Endodermal cell (in vitro differentiated cells): ENCODE data around the gene NCAPH2. TPM values are rescaled to one million over a fixed set of nuclear protein-coding genes. Genes with fewer than 3 reads are reported as not detected.

Experiments used
- DNase-seq: peaks from one replicate; pipeline ENCODE4 v3.0.0-alpha.2; 2017
- H3K27ac ChIP-seq: 2 replicates; pipeline ENCODE4 v1.5.1; 2013; ENCODE audit warnings: mild to moderate bottlenecking, low read depth, low read length, moderate library complexity
- H3K27me3 ChIP-seq: 2 replicates; pipeline ENCODE4 v1.6.1; 2013; ENCODE audit warnings: mild to moderate bottlenecking, low read length, moderate library complexity; ENCODE audit not compliant: insufficient read depth, control insufficient read depth, poor library complexity, severe bottlenecking
- H3K36me3 ChIP-seq: 2 replicates; pipeline ENCODE4 v1.7.0; 2013; ENCODE audit warnings: mild to moderate bottlenecking, low read length, moderate library complexity; ENCODE audit not compliant: control insufficient read depth, insufficient read depth
- H3K4me1 ChIP-seq: one replicate; pipeline ENCODE4 v1.7.0; 2013; ENCODE audit warnings: low read length; ENCODE audit not compliant: control insufficient read depth, insufficient read depth
- H3K4me3 ChIP-seq: 2 replicates; pipeline ENCODE4 v1.5.1; 2013; ENCODE audit warnings: mild to moderate bottlenecking, low read length, moderate library complexity
- H3K9ac ChIP-seq: 2 replicates; pipeline ENCODE4 v1.6.1; 2013; ENCODE audit warnings: mild to moderate bottlenecking, low read length, moderate library complexity; ENCODE audit not compliant: poor library complexity, severe bottlenecking; ENCODE audit errors: extremely low read depth
- H3K9me3 ChIP-seq: 2 replicates; pipeline ENCODE4 v1.6.1; 2013; ENCODE audit warnings: mild to moderate bottlenecking, low read length, moderate library complexity; ENCODE audit not compliant: control insufficient read depth
- H3K27ac Mint-ChIP-seq: 2 replicates; pipeline ENCODE4 v1.8.0; 2020; ENCODE audit warnings: mixed read lengths
- H3K27me3 Mint-ChIP-seq: 2 replicates; pipeline ENCODE4 v1.8.0; 2021; ENCODE audit warnings: mild to moderate bottlenecking, mixed read lengths; ENCODE audit not compliant: insufficient read depth
- H3K36me3 Mint-ChIP-seq: 2 replicates; pipeline ENCODE4 v1.8.0; 2020; ENCODE audit warnings: low read depth, mixed read lengths
- H3K4me1 Mint-ChIP-seq: 2 replicates; pipeline ENCODE4 v1.8.0; 2020; ENCODE audit warnings: mixed read lengths
- H3K4me3 Mint-ChIP-seq: 2 replicates; pipeline ENCODE4 v1.8.0; 2020; ENCODE audit warnings: mild to moderate bottlenecking, moderate library complexity, mixed read lengths
- H3K9me3 Mint-ChIP-seq: 2 replicates; pipeline ENCODE4 v1.8.0; 2020; ENCODE audit warnings: mild to moderate bottlenecking, mixed read lengths
- CTCF ChIP-seq: fragments of 200-600 bp; sonication (generic); conservative IDR thresholded peaks from 2 replicates; pipeline ENCODE4 v1.5.0; 2021; ENCODE audit warnings: antibody characterized with exemption, mild to moderate bottlenecking
- WGBS, 2 experiments: methylation state at CpG; one replicate each; pipeline versions ENCODE4 v1.1.5 to v1.1.7; 2013; ENCODE audit warnings: missing lambda C conversion rate in 2 of 2, mixed read lengths in 1 of 2; ENCODE audit not compliant: insufficient coverage in 1 of 2, insufficient read length in 1 of 2; 5-methylcytosine and 5-hydroxymethylcytosine counted together
- total RNA-seq, 2 donors: library from RNA; stranded (reverse); fragmentation: NEBNext Ultra II Directional in 1 of 2; extraction: Animal tissue kit (Norgen Biotek cat#: 25700) in 1 of 2; gene quantifications; 2 replicates in 1 of 2; 3 replicates in 1 of 2; pipeline ENCODE4 v1.2.1, GENCODE V29; 2021

The NCAPH2 gene
- total RNA-seq, 2 donors from 2014 or later = 63.3 to 73.1 TPM

GRCh38 chr22:50460938-50461337 lies 47.1 kb upstream of the NCAPH2 start:
- no peak overlapping the region for H3K4me3 Mint-ChIP-seq
- DNase-seq = no peak
- Histone ChIP-seq H3K9ac (no peak overlapping the region), H3K4me3 (no peak overlapping the region), H3K36me3 (peaks cover 45% of the 10 kb centered on the region), H3K9me3 (no peaks in the 10 kb centered on the region), H3K27me3 (no peaks in the 10 kb centered on the region), H3K27ac (no peak overlapping the region), H3K4me1 (no peaks in the 10 kb centered on the region)
- 94 to 95% methylated on average over 14 to 17 of the region's 17 CpGs for WGBS, 2 experiments
- H3K27ac Mint-ChIP-seq = no peak overlapping the region
- H3K27me3 Mint-ChIP-seq = no peaks in the 10 kb centered on the region
- TF ChIP-seq CTCF = no peak
- no peaks in the 10 kb centered on the region for H3K9me3 Mint-ChIP-seq
- H3K36me3 Mint-ChIP-seq = peaks cover 41% of the 10 kb centered on the region
- no peaks in the 10 kb centered on the region for H3K4me1 Mint-ChIP-seq

GRCh38 chr22:50461536-50461935 lies 46.5 kb upstream of the NCAPH2 start:
- Mint-ChIP-seq H3K9me3 (no peaks in the 10 kb centered on the region), H3K4me3 (no peak overlapping the region), H3K4me1 (no peaks in the 10 kb centered on the region), H3K27ac (no peak overlapping the region), H3K36me3 (peaks cover 47% of the 10 kb centered on the region), H3K27me3 (no peaks in the 10 kb centered on the region)
- Histone ChIP-seq H3K27me3 (no peaks in the 10 kb centered on the region), H3K4me3 (no peak overlapping the region), H3K9me3 (no peaks in the 10 kb centered on the region), H3K9ac (no peak overlapping the region), H3K4me1 (no peaks in the 10 kb centered on the region), H3K36me3 (peaks cover 46% of the 10 kb centered on the region), H3K27ac (no peak overlapping the region)
- WGBS, 2 experiments = 96 to 99% methylated on average over 21 to 26 of the region's 26 CpGs
- DNase-seq = no peak
- TF ChIP-seq CTCF = no peak

- Histone ChIP-seq H3K9me3 (no peaks in the 10 kb centered on the region), H3K27me3 (no peaks in the 10 kb centered on the region), H3K9ac (no peak overlapping the region), H3K4me1 (no peaks in the 10 kb centered on the region), H3K4me3 (no peak overlapping the region), H3K36me3 (peaks cover 46% of the 10 kb centered on the region), H3K27ac (no peak overlapping the region)
- no peaks in the 10 kb centered on the region for H3K4me1 Mint-ChIP-seq
- DNase-seq = no peak
- peaks cover 49% of the 10 kb centered on the region for H3K36me3 Mint-ChIP-seq
- WGBS, 2 experiments = 95 to 96% methylated on average over 16 to 30 of the region's 30 CpGs
- no peak for TF ChIP-seq CTCF
- no peak overlapping the region for H3K27ac Mint-ChIP-seq
- no peaks in the 10 kb centered on the region for H3K9me3 Mint-ChIP-seq
- H3K4me3 Mint-ChIP-seq = no peak overlapping the region
- no peaks in the 10 kb centered on the region for H3K27me3 Mint-ChIP-seq
These were observed 46.0 kb upstream of the NCAPH2 start for GRCh38 chr22:50461979-50462540.
